Hepatocyte (in vitro differentiated cells): ENCODE measurements around the gene MTHFS.

ENCODE experiments used
- EZH2phosphoT487 ChIP-seq: fragments of 200-600 bp; sonication (generic); IDR thresholded peaks from one replicate; pipeline ENCODE4 v1.6.1; 2018; ENCODE audit warnings: antibody characterized with exemption, mild to moderate bottlenecking, low read depth, moderate library complexity; ENCODE audit not compliant: unreplicated experiment, severe bottlenecking
- TF ChIP-seq, protein P1 (sequence below): fragments of 200-600 bp; sonication (generic); IDR thresholded peaks from 2 replicates; pipeline ENCODE4 v1.5.1; 2016; ENCODE audit warnings: antibody characterized with exemption, mild to moderate bottlenecking; ENCODE audit not compliant: poor library complexity

DNA sequence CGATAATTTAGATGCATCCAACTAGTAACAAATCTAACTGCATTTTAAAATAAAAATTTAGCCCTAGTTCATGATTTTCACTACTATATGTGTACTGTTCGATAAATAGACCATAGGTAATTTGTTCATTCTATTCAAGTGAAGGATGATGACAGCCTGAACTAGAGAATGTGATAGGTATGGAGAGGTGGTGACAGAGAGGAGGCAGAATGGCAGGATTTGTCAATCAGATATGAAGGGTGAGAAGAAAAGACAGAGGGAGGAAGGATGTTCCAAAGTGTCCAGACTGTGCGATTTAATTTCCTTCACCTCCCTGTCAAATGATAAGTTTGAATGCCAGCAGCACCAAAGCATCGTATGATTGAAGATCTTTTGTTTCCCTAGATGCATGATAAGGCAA is 42.6 kb upstream of the MTHFS start:
- TF ChIP-seq EZH2phosphoT487, result no peak
- TF ChIP-seq, protein P1, sequence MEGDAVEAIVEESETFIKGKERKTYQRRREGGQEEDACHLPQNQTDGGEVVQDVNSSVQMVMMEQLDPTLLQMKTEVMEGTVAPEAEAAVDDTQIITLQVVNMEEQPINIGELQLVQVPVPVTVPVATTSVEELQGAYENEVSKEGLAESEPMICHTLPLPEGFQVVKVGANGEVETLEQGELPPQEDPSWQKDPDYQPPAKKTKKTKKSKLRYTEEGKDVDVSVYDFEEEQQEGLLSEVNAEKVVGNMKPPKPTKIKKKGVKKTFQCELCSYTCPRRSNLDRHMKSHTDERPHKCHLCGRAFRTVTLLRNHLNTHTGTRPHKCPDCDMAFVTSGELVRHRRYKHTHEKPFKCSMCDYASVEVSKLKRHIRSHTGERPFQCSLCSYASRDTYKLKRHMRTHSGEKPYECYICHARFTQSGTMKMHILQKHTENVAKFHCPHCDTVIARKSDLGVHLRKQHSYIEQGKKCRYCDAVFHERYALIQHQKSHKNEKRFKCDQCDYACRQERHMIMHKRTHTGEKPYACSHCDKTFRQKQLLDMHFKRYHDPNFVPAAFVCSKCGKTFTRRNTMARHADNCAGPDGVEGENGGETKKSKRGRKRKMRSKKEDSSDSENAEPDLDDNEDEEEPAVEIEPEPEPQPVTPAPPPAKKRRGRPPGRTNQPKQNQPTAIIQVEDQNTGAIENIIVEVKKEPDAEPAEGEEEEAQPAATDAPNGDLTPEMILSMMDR, result no peak
